ENCODE results near the gene AGL. TPM values are rescaled to one million over a fixed set of nuclear protein-coding genes. Genes with fewer than 3 reads are reported as not detected.

AGL gene
- 61.0 and 63.9 TPM in 2 replicates for total RNA-seq (2013; cell fraction: nucleolus; rRNA removed)
- total RNA-seq (2014; rRNA removed): 13.8 and 15.8 TPM in 2 replicates
- 20.7 and 21.7 TPM in 2 replicates for total RNA-seq (2014; rRNA removed; fragmentation: Illumina TruSeq; extraction: Trizol)
- 21.1 and 21.6 TPM in 2 replicates for total RNA-seq (2021)
- polyA plus RNA-seq (2011; ENCODE audit: low read depth): 4.9 TPM
- 13.6 and 23.3 TPM in 2 replicates for polyA plus RNA-seq (2011; rRNA removed)
- 3.8 and 5.4 TPM in 2 replicates for polyA plus RNA-seq (2011; cell fraction: cytosol; rRNA removed)
- polyA plus RNA-seq (2011; cell fraction: nucleus; rRNA removed): 14.7 and 16.5 TPM in 2 replicates
- 8.3 and 10.5 TPM in 2 replicates for polyA plus RNA-seq (2012)
- 16.6 and 21.6 TPM in 2 replicates for polyA plus RNA-seq (2014; fragmentation: Illumina TruSeq; extraction: Trizol)
- 1 to 10 TPM; 5.6 to 7.4 TPM for polyA plus RNA-seq (2014; fragmentation: Nextera tagmentation; extraction: Ambion mirVana)
- polyA plus RNA-seq (2014; rRNA removed): 7.9 and 8.5 TPM in 2 replicates
- 10 to 100 TPM; 11.0 to 15.3 TPM for polyA plus RNA-seq (2016; fragmentation: Nextera tagmentation; extraction: Ambion mirVana)
- 21.2 and 31.0 TPM in 2 replicates for polyA minus RNA-seq (2011; rRNA and poly(A)+ RNA removed)
- 13.2 and 13.8 TPM in 2 replicates for polyA minus RNA-seq (2011; cell fraction: cytosol; rRNA and poly(A)+ RNA removed)
- 9.7 and 13.1 TPM in 2 replicates for polyA minus RNA-seq (2011; cell fraction: nucleus; rRNA and poly(A)+ RNA removed)
- percentile 72 among the genes with signal in this experiment for Bru-seq, nascent RNA
- percentile 88 among the genes with signal in this experiment for BruChase-seq, experiment 1, labeled RNA remaining after a 6-hour chase
- BruChase-seq, experiment 2, labeled RNA remaining after a 2-hour chase: percentile 83 among the genes with signal in this experiment
- long read RNA-seq, experiment 1, partial matches to known transcripts: 4 of 8 reads
- long read RNA-seq, experiment 1, other reads (novel, unspliced or antisense): 4 of 8 reads
- long read RNA-seq, experiment 2, partial matches to known transcripts: 37 of 38 reads
- long read RNA-seq, experiment 2, other reads (novel, unspliced or antisense): 1 of 38 reads

DNA sequence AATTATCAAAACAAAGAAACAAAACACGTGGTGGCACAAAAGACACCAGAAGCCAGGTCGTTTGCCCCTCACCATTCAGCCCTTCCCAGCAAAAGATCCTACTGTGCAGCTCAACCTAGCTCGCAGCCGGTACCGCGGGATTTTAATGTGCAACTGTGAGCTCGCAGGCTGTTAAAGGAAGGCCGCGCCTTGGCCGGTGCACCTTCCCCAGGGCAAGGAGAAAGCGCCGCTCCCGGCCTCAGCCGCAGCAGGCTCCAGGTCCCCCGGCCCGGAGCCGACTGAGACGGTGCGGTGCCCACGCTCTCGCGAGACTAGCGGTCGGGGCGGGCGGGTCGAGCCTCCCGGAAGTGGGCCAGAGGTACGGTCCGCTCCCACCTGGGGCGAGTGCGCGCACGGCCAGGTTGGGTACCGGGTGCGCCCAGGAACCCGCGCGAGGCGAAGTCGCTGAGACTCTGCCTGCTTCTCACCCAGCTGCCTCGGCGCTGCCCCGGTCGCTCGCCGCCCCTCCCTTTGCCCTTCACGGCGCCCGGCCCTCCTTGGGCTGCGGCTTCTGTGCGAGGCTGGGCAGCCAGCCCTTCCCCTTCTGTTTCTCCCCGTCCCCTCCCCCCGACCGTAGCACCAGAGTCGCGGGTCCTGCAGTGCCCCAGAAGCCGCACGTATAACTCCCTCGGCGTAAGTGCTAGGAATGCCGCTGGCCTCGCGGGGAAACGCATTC, at the start of gene AGL:
TSS of gene AGL (plus strand) at position 618 of the 715 bp plus-strand sequence. CDS start 682 bp downstream, outside the sequence.
- ATAC-seq: peak; percentile 97
- 1% methylated on average over 61 of the region's 65 CpGs for WGBS (ENCODE audit: insufficient coverage, insufficient replicate concordance, low lambda C conversion rate, missing lambda C conversion rate)
- Histone ChIP-seq H3K27me3 (replicated peaks in 1 of 2; ENCODE audit: control insufficient read depth in 2 of 2, insufficient read depth in 2 of 2, low read length in 1 of 2) (no peaks in the 10 kb centered on the region), H3K9me3 (replicated peaks; ENCODE audit: control insufficient read depth, insufficient read depth, low read length) (no peaks in the 10 kb centered on the region; the same call in 2 of the 3 replicates), H3K27ac (ENCODE audit: control insufficient read depth, insufficient read depth) (peak within 1 kb of the TSS; percentile 67), H3K79me2 (ENCODE audit: control insufficient read depth, insufficient read depth, low read length) (peaks cover 10% of the 10 kb centered on the region), H2AFZ (ENCODE audit: control insufficient read depth, low read depth, low read length) (peak within 1 kb of the TSS; percentile 90), H3K4me2 (ENCODE audit: control insufficient read depth, insufficient read depth) (peak within 1 kb of the TSS; percentile 58), H3K36me3 (ENCODE audit: control insufficient read depth in 2 of 2, insufficient read depth in 2 of 2, low read length in 1 of 2) (peaks cover 0 to 6% of the 10 kb centered on the region in 2 experiments; a peak in 2 of 4 replicates), H3K9ac (ENCODE audit: control insufficient read depth, insufficient read depth, low read length) (peak within 1 kb of the TSS; percentile 78), H3K4me3 (peak within 1 kb of the TSS; percentile 87), H4K20me1 (ENCODE audit: control insufficient read depth, insufficient read depth) (no peaks in the 10 kb centered on the region), H3K4me1 (ENCODE audit: control insufficient read depth, insufficient read depth, low read length) (no peaks in the 10 kb centered on the region)
- POLR2A ChIA-PET: interaction anchor here (0.6 to 1.6 kb wide), 2 partner anchors 9 to 585 kb away, joined by 3 to 7 read pairs; no protein-coding TSS in a partner anchor
- in situ Hi-C loops (cut with MboI): no loop called here
- BruUV-seq (replicated peaks): no TSS peak
- SMC1A ChIA-PET (ENCODE audit: uncharacterized antibody, unreplicated experiment): interaction anchor here (1.0 to 2.1 kb wide), 2 partner anchors 10 to 16 kb away, joined by 3 to 8 read pairs; no protein-coding TSS in a partner anchor
- DNase-seq (ENCODE audit: low read depth, low spot score): peak; percentile 50
- intact Hi-C loops (cut with micrococcal nuclease; ENCODE audit: unreplicated experiment): no loop called here
- RAD21 ChIA-PET (ENCODE audit: unreplicated experiment): interaction anchor here (0.8 to 1.6 kb wide), 3 partner anchors 92 to 400 kb away, joined by 3 to 5 read pairs (median 3); partner anchors contain the start of gene DBT
- CTCF ChIA-PET: interaction anchor here (1.7 kb wide), 1 partner anchor 609 kb away, joined by 4 read pairs; no protein-coding TSS in a partner anchor
- peak; percentile 84 for FAIRE-seq
- TF ChIP-seq RFX5 (IDR thresholded peaks at IDR 0.05; ENCODE audit: low read depth, low read length): no peak
- TF ChIP-seq CHD2 (IDR thresholded peaks at IDR 0.05; ENCODE audit: borderline replicate concordance, low read depth, low read length): peak; percentile 99
- TF ChIP-seq NRF1 (conservative IDR thresholded peaks at IDR 0.05; ENCODE audit: low read depth, low read length): no peak
- no peak for TF ChIP-seq MXI1 (IDR thresholded peaks at IDR 0.05; ENCODE audit: low read depth, low read length)
- TF ChIP-seq, protein P1, sequence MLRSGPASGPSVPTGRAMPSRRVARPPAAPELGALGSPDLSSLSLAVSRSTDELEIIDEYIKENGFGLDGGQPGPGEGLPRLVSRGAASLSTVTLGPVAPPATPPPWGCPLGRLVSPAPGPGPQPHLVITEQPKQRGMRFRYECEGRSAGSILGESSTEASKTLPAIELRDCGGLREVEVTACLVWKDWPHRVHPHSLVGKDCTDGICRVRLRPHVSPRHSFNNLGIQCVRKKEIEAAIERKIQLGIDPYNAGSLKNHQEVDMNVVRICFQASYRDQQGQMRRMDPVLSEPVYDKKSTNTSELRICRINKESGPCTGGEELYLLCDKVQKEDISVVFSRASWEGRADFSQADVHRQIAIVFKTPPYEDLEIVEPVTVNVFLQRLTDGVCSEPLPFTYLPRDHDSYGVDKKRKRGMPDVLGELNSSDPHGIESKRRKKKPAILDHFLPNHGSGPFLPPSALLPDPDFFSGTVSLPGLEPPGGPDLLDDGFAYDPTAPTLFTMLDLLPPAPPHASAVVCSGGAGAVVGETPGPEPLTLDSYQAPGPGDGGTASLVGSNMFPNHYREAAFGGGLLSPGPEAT (IDR thresholded peaks at IDR 0.05; ENCODE audit: low read depth): no peak
- no peak for TF ChIP-seq MTA3 (IDR thresholded peaks at IDR 0.05; ENCODE audit: borderline replicate concordance, low read length)
- TF ChIP-seq, protein P2, sequence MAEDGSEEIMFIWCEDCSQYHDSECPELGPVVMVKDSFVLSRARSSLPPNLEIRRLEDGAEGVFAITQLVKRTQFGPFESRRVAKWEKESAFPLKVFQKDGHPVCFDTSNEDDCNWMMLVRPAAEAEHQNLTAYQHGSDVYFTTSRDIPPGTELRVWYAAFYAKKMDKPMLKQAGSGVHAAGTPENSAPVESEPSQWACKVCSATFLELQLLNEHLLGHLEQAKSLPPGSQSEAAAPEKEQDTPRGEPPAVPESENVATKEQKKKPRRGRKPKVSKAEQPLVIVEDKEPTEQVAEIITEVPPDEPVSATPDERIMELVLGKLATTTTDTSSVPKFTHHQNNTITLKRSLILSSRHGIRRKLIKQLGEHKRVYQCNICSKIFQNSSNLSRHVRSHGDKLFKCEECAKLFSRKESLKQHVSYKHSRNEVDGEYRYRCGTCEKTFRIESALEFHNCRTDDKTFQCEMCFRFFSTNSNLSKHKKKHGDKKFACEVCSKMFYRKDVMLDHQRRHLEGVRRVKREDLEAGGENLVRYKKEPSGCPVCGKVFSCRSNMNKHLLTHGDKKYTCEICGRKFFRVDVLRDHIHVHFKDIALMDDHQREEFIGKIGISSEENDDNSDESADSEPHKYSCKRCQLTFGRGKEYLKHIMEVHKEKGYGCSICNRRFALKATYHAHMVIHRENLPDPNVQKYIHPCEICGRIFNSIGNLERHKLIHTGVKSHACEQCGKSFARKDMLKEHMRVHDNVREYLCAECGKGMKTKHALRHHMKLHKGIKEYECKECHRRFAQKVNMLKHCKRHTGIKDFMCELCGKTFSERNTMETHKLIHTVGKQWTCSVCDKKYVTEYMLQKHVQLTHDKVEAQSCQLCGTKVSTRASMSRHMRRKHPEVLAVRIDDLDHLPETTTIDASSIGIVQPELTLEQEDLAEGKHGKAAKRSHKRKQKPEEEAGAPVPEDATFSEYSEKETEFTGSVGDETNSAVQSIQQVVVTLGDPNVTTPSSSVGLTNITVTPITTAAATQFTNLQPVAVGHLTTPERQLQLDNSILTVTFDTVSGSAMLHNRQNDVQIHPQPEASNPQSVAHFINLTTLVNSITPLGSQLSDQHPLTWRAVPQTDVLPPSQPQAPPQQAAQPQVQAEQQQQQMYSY (CRISPR knock-in tag; IDR thresholded peaks at IDR 0.05): no peak
- no peak for TF ChIP-seq FOXM1 (IDR thresholded peaks at IDR 0.05; ENCODE audit: low read depth, low read length)
- TF ChIP-seq IKZF1 (conservative IDR thresholded peaks at IDR 0.05): peak; percentile 75
- peak; percentile 73; the same call in 1 of the 2 replicates for TF ChIP-seq CBX5 (IDR thresholded peaks at IDR 0.05; ENCODE audit: low read depth)
- TF ChIP-seq NFYA (IDR thresholded peaks at IDR 0.05; ENCODE audit: borderline replicate concordance, low read depth, low read length): no peak
- TF ChIP-seq, protein P3, sequence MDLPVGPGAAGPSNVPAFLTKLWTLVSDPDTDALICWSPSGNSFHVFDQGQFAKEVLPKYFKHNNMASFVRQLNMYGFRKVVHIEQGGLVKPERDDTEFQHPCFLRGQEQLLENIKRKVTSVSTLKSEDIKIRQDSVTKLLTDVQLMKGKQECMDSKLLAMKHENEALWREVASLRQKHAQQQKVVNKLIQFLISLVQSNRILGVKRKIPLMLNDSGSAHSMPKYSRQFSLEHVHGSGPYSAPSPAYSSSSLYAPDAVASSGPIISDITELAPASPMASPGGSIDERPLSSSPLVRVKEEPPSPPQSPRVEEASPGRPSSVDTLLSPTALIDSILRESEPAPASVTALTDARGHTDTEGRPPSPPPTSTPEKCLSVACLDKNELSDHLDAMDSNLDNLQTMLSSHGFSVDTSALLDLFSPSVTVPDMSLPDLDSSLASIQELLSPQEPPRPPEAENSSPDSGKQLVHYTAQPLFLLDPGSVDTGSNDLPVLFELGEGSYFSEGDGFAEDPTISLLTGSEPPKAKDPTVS (IDR thresholded peaks at IDR 0.05; ENCODE audit: low read depth, low read length): no peak

All from GM12878 (cell line).